GM18505 (cell line): ENCODE measurements around the gene BCCIP.

ENCODE experiments used
- ATAC-seq: cut with Tn5 transposase; IDR thresholded peaks from one replicate; pipeline ENCODE4 v1.9.1; 2021; ENCODE audit not compliant: unreplicated experiment
- POLR2A ChIP-seq: IDR thresholded peaks from 4 replicates; pipeline ENCODE4 v1.6.1; 2011; ENCODE audit warnings: borderline replicate concordance; ENCODE audit not compliant: insufficient read depth, insufficient read length; ENCODE audit errors: extremely low read depth

BCCIP gene

GRCh38 chr10:125822878-125823662 is at the start of gene BCCIP, which contains the start of gene UROS:
Gene BCCIP (plus strand): TSS chr10:125823546. CDS start chr10:125823558, 12 bp downstream.
Gene UROS (minus strand): TSS chr10:125823258. CDS start chr10:125816499, 6,759 bp downstream.
- TF ChIP-seq POLR2A = peak; percentile 78
- ATAC-seq = peak; percentile 85

GRCh38 chr10:125773687-125774543 is 49.4 kb upstream of the BCCIP start:
- no peak for TF ChIP-seq POLR2A
- no peak for ATAC-seq

- ATAC-seq = no peak
- no peak for TF ChIP-seq POLR2A
These were observed 48.7 kb upstream of the BCCIP start for GRCh38 chr10:125774581-125775191.

- no peak for TF ChIP-seq POLR2A
- no peak for ATAC-seq
These were observed 47.7 kb upstream of the BCCIP start, which contains the start of gene MMP21 for GRCh38 chr10:125775491-125776106. Gene MMP21 (minus strand): TSS chr10:125775821. CDS start chr10:125775821, 0 bp downstream.

GRCh38 chr10:125777806-125778205 is 45.5 kb upstream of the BCCIP start:
- no peak for TF ChIP-seq POLR2A
- no peak for ATAC-seq

GRCh38 chr10:125778556-125778955 is 44.8 kb upstream of the BCCIP start:
- no peak for ATAC-seq
- no peak for TF ChIP-seq POLR2A

- ATAC-seq = no peak
- TF ChIP-seq POLR2A = no peak
These were observed 43.7 kb upstream of the BCCIP start for GRCh38 chr10:125779403-125780327.

GRCh38 chr10:125781374-125781773 is 42.0 kb upstream of the BCCIP start:
- TF ChIP-seq POLR2A = no peak
- no peak for ATAC-seq

- no peak for TF ChIP-seq POLR2A
- no peak for ATAC-seq
These were observed 41.3 kb upstream of the BCCIP start for GRCh38 chr10:125782054-125782453.

GRCh38 chr10:125782616-125783015 is 40.7 kb upstream of the BCCIP start:
- no peak for ATAC-seq
- TF ChIP-seq POLR2A = no peak

- no peak for TF ChIP-seq POLR2A
- ATAC-seq = no peak
These were observed 39.9 kb upstream of the BCCIP start for GRCh38 chr10:125783408-125783807.

GRCh38 chr10:125783957-125784356 is 39.4 kb upstream of the BCCIP start:
- TF ChIP-seq POLR2A = no peak
- ATAC-seq = peak; percentile 76
